ENCODE measurements around the gene TGFBR3.

The TGFBR3 gene

DNA sequence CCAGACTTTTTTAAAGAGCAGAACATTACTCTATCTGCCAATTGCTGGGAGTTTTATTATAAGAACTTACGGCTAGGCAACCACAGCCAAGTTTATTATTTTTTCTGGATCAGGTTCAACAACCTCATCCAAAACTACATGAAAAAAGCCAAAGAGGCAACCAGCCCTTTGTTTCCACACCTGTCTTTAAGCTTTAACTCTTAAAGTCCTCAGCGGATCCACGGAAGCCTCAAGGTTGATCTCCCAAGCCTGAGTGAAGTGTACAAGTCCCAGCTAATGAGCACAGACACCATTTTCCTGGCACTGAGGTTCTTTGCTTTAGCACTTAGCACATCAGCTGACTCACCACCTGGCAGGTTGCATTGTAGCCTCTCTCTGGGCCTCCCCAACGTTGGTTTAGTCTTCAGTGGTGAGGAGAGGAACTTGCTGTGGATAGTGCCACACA lies 143.1 kb downstream of the TGFBR3 start:
- no peak overlapping the region for H2AFZ ChIP-seq (ENCODE audit: low read depth, low read length)
- no peak overlapping the region for H3K27ac ChIP-seq (ENCODE audit: low read length)
- no peaks in the 10 kb centered on the region for H3K4me1 ChIP-seq (ENCODE audit: insufficient read depth, low read length)
- no peak for TF ChIP-seq EZH2 (IDR thresholded peaks at IDR 0.05; ENCODE audit: borderline replicate concordance, low read depth, low read length, severe bottlenecking)
- TF ChIP-seq, protein P1, sequence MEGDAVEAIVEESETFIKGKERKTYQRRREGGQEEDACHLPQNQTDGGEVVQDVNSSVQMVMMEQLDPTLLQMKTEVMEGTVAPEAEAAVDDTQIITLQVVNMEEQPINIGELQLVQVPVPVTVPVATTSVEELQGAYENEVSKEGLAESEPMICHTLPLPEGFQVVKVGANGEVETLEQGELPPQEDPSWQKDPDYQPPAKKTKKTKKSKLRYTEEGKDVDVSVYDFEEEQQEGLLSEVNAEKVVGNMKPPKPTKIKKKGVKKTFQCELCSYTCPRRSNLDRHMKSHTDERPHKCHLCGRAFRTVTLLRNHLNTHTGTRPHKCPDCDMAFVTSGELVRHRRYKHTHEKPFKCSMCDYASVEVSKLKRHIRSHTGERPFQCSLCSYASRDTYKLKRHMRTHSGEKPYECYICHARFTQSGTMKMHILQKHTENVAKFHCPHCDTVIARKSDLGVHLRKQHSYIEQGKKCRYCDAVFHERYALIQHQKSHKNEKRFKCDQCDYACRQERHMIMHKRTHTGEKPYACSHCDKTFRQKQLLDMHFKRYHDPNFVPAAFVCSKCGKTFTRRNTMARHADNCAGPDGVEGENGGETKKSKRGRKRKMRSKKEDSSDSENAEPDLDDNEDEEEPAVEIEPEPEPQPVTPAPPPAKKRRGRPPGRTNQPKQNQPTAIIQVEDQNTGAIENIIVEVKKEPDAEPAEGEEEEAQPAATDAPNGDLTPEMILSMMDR (IDR thresholded peaks at IDR 0.05; ENCODE audit: borderline replicate concordance, extremely low read depth, low read length, poor library complexity, severe bottlenecking) = no peak
- H3K9ac ChIP-seq (ENCODE audit: low read depth, low read length) = no peak overlapping the region
- H3K9me3 ChIP-seq (ENCODE audit: insufficient read depth, low read length, severe bottlenecking) = peaks cover 3% of the 10 kb centered on the region
- no peak overlapping the region for H3K4me2 ChIP-seq (ENCODE audit: insufficient read depth, low read length)
- H3K36me3 ChIP-seq (ENCODE audit: insufficient read depth, low read length) = no peaks in the 10 kb centered on the region
- H3K27me3 ChIP-seq (ENCODE audit: insufficient read depth, low read length, poor library complexity) = no peaks in the 10 kb centered on the region
- DNase-seq (no peak), ATAC-seq (ENCODE audit: insufficient read depth, low read depth) (no peak)
- no peak overlapping the region for H3K4me3 ChIP-seq (ENCODE audit: low read depth in 1 of 2, low read length in 2 of 2)
- no peaks in the 10 kb centered on the region for H3K79me2 ChIP-seq (ENCODE audit: insufficient read depth, low read length)
- no peaks in the 10 kb centered on the region for H4K20me1 ChIP-seq (ENCODE audit: insufficient read depth, low read length)

DNA sequence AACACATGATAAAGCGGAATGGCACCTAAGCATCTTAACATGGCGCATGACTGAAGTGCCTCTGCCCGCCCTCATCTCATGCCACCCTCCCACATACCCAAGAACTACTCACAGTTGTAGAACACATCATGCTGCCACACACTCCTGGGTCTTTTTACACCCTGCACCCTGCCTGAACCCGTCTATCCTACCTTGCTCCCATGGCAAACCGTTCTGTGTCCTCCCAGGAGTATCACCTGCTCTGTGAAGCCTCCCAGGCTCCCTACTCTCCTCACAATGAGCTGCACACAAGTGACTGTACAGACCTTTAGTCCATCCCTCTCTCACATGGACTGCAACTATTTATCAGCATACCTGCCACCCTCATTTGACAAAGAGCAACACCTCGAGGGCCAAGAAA lies 144.0 kb downstream of the TGFBR3 start:
- H3K9ac ChIP-seq (ENCODE audit: low read depth, low read length) = no peak overlapping the region
- no peak overlapping the region for H3K27ac ChIP-seq (ENCODE audit: low read length)
- no peak overlapping the region for H3K4me2 ChIP-seq (ENCODE audit: insufficient read depth, low read length)
- H3K9me3 ChIP-seq (ENCODE audit: insufficient read depth, low read length, severe bottlenecking) = peaks cover 3% of the 10 kb centered on the region
- TF ChIP-seq, protein P1 (IDR thresholded peaks at IDR 0.05; ENCODE audit: borderline replicate concordance, extremely low read depth, low read length, poor library complexity, severe bottlenecking) = no peak
- TF ChIP-seq EZH2 (IDR thresholded peaks at IDR 0.05; ENCODE audit: borderline replicate concordance, low read depth, low read length, severe bottlenecking) = no peak
- no peaks in the 10 kb centered on the region for H3K36me3 ChIP-seq (ENCODE audit: insufficient read depth, low read length)
- no peaks in the 10 kb centered on the region for H3K4me1 ChIP-seq (ENCODE audit: insufficient read depth, low read length)
- ATAC-seq (ENCODE audit: insufficient read depth, low read depth) (no peak), DNase-seq (no peak)
- no peaks in the 10 kb centered on the region for H4K20me1 ChIP-seq (ENCODE audit: insufficient read depth, low read length)
- H2AFZ ChIP-seq (ENCODE audit: low read depth, low read length) = no peak overlapping the region
- H3K27me3 ChIP-seq (ENCODE audit: insufficient read depth, low read length, poor library complexity) = no peaks in the 10 kb centered on the region
- H3K79me2 ChIP-seq (ENCODE audit: insufficient read depth, low read length) = no peaks in the 10 kb centered on the region
- H3K4me3 ChIP-seq (ENCODE audit: low read depth in 1 of 2, low read length in 2 of 2) = no peak overlapping the region

- no peak overlapping the region for H2AFZ ChIP-seq (ENCODE audit: low read depth, low read length)
- no peaks in the 10 kb centered on the region for H3K27me3 ChIP-seq (ENCODE audit: insufficient read depth, low read length, poor library complexity)
- no peaks in the 10 kb centered on the region for H3K36me3 ChIP-seq (ENCODE audit: insufficient read depth, low read length)
- H3K9me3 ChIP-seq (ENCODE audit: insufficient read depth, low read length, severe bottlenecking) = peaks cover 3% of the 10 kb centered on the region
- H3K4me3 ChIP-seq (ENCODE audit: low read depth in 1 of 2, low read length in 2 of 2) = no peak overlapping the region
- TF ChIP-seq, protein P1 (IDR thresholded peaks at IDR 0.05; ENCODE audit: borderline replicate concordance, extremely low read depth, low read length, poor library complexity, severe bottlenecking) = no peak
- TF ChIP-seq EZH2 (IDR thresholded peaks at IDR 0.05; ENCODE audit: borderline replicate concordance, low read depth, low read length, severe bottlenecking) = no peak
- no peak overlapping the region for H3K4me2 ChIP-seq (ENCODE audit: insufficient read depth, low read length)
- H3K9ac ChIP-seq (ENCODE audit: low read depth, low read length) = no peak overlapping the region
- H3K79me2 ChIP-seq (ENCODE audit: insufficient read depth, low read length) = no peaks in the 10 kb centered on the region
- H4K20me1 ChIP-seq (ENCODE audit: insufficient read depth, low read length) = no peaks in the 10 kb centered on the region
- H3K4me1 ChIP-seq (ENCODE audit: insufficient read depth, low read length) = no peaks in the 10 kb centered on the region
- DNase-seq = no peak
- no peak overlapping the region for H3K27ac ChIP-seq (ENCODE audit: low read length)
- no peak for ATAC-seq (ENCODE audit: insufficient read depth, low read depth)
These were observed 144.7 kb downstream of the TGFBR3 start for GRCh38 chr1:91741301-91741700.

GRCh38 chr1:91737650-91738049 lies 148.3 kb downstream of the TGFBR3 start:
- peaks cover 3% of the 10 kb centered on the region for H3K9me3 ChIP-seq (ENCODE audit: insufficient read depth, low read length, severe bottlenecking)
- H3K27ac ChIP-seq (ENCODE audit: low read length) = no peak overlapping the region
- H4K20me1 ChIP-seq (ENCODE audit: insufficient read depth, low read length) = no peaks in the 10 kb centered on the region
- no peak overlapping the region for H3K9ac ChIP-seq (ENCODE audit: low read depth, low read length)
- H3K4me2 ChIP-seq (ENCODE audit: insufficient read depth, low read length) = no peak overlapping the region
- no peaks in the 10 kb centered on the region for H3K36me3 ChIP-seq (ENCODE audit: insufficient read depth, low read length)
- TF ChIP-seq, protein P1 (IDR thresholded peaks at IDR 0.05; ENCODE audit: borderline replicate concordance, extremely low read depth, low read length, poor library complexity, severe bottlenecking) = no peak
- TF ChIP-seq EZH2 (IDR thresholded peaks at IDR 0.05; ENCODE audit: borderline replicate concordance, low read depth, low read length, severe bottlenecking) = no peak
- ATAC-seq (ENCODE audit: insufficient read depth, low read depth) (no peak), DNase-seq (no peak)
- no peaks in the 10 kb centered on the region for H3K27me3 ChIP-seq (ENCODE audit: insufficient read depth, low read length, poor library complexity)
- H3K4me1 ChIP-seq (ENCODE audit: insufficient read depth, low read length) = no peaks in the 10 kb centered on the region
- H2AFZ ChIP-seq (ENCODE audit: low read depth, low read length) = no peak overlapping the region
- H3K4me3 ChIP-seq (ENCODE audit: low read depth in 1 of 2, low read length in 2 of 2) = no peak overlapping the region
- no peaks in the 10 kb centered on the region for H3K79me2 ChIP-seq (ENCODE audit: insufficient read depth, low read length)

All from DND-41 (cell line).